ENCODE data around the gene MARCKSL1. TPM values are rescaled to one million over a fixed set of nuclear protein-coding genes. Genes with fewer than 3 reads are reported as not detected.

MARCKSL1 gene
- total and polyA plus RNA-seq, 2 of the 8 experiments (the other 6 are each of a cell fraction or from before 2014, with no cell fraction given): 536 to 558 TPM

GRCh38 chr1:32327204-32327603, 8.8 kb downstream of the MARCKSL1 start:
- no peak for DNase-seq (ENCODE audit: low read depth in 1 of 2, low spot score in 2 of 2)
- Histone ChIP-seq H2AFZ (ENCODE audit: low read length) (no peak overlapping the region), H4K20me1 (replicated peaks in 1 of 2; ENCODE audit: control insufficient read depth in 1 of 2, insufficient read depth in 2 of 2, low read length in 2 of 2) (peaks cover 0 to 8% of the 10 kb centered on the region in 2 experiments), H3K14ac (ENCODE audit: insufficient read length) (no peak overlapping the region), H3K4me3 (ENCODE audit: extremely low read depth in 1 of 4, insufficient read depth in 2 of 4, low read depth in 3 of 4, low read length in 4 of 4) (no peak overlapping the region), H4K91ac (replicated peaks; ENCODE audit: insufficient read length, low read length) (no peak overlapping the region), H3K18ac (ENCODE audit: extremely low read depth, low read length) (no peak overlapping the region), H2BK120ac (replicated peaks; ENCODE audit: low read depth, low read length) (no peak overlapping the region), H2AK5ac (ENCODE audit: low read depth, low read length) (no peak overlapping the region), H4K5ac (ENCODE audit: insufficient read length, low read depth, low read length) (no peak overlapping the region), H3K9me3 (ENCODE audit: insufficient read depth in 2 of 2, low read depth in 1 of 2, low read length in 1 of 2) (no peaks in the 10 kb centered on the region), H2BK15ac (ENCODE audit: low read length) (no peak overlapping the region), H3K9ac (replicated peaks in 1 of 4; ENCODE audit: extremely low read depth in 1 of 4, low read depth in 3 of 4, low read length in 3 of 4) (no peak overlapping the region), H3K23ac (ENCODE audit: insufficient read length) (no peak overlapping the region), H3K79me2 (ENCODE audit: control insufficient read depth in 1 of 2, insufficient read depth in 2 of 2, low read length in 2 of 2) (no peaks in the 10 kb centered on the region), H3K36me3 (ENCODE audit: control insufficient read depth in 2 of 4, insufficient read depth in 4 of 4, low read length in 3 of 4) (peaks cover 16 to 65% (median 36%) of the 10 kb centered on the region in 4 experiments; a peak in 7 of 8 replicates), H2BK12ac (ENCODE audit: low read depth, low read length) (no peak overlapping the region), H2BK5ac (ENCODE audit: low read depth, low read length) (no peak overlapping the region), H3K27me3 (replicated peaks in 1 of 4; ENCODE audit: control insufficient read depth in 3 of 4, extremely low read depth in 1 of 4, insufficient read depth in 3 of 4, low read length in 3 of 4) (no peaks in the 10 kb centered on the region), H3K4me1 (replicated peaks in 1 of 4; ENCODE audit: control insufficient read depth in 3 of 4, insufficient read depth in 4 of 4, low read length in 3 of 4) (peaks cover 0 to 6% (median 2%) of the 10 kb centered on the region in 4 experiments; a peak in 5 of 7 replicates), H3K4ac (replicated peaks; ENCODE audit: insufficient read length, low read depth, low read length) (no peak overlapping the region), H4K8ac (ENCODE audit: extremely low read depth, insufficient read depth, low read length) (no peak overlapping the region), H2BK20ac (ENCODE audit: low read length) (no peak overlapping the region), H3K79me1 (ENCODE audit: low read depth, low read length) (no peaks in the 10 kb centered on the region; the same call in 1 of the 2 replicates), H3K27ac (ENCODE audit: low read depth, low read length) (no peak overlapping the region), H3K23me2 (ENCODE audit: low read depth, low read length) (no peaks in the 10 kb centered on the region), H3K56ac (replicated peaks; ENCODE audit: insufficient read length, low read depth, low read length) (no peak overlapping the region), H3K4me2 (ENCODE audit: insufficient read depth in 1 of 2, low read depth in 2 of 2, low read length in 2 of 2) (no peak overlapping the region)
- no peak for FAIRE-seq
- WGBS, 2 experiments (ENCODE audit: extremely low coverage in 1 of 2, insufficient coverage in 1 of 2, insufficient read length in 1 of 2, insufficient replicate concordance in 2 of 2, low coverage in 1 of 2, low lambda C conversion rate in 2 of 2, missing lambda C conversion rate in 1 of 2): 97% methylated on average over 11 of the region's 11 CpGs; no CpG with 5 or more reads in 1 of the 2 experiments
- CTCF ChIA-PET (ENCODE audit: partially characterized antibody): no interaction called here
- POLR2A ChIA-PET (ENCODE audit: partially characterized antibody): interaction anchor here (1.2 to 13.4 kb wide), 4 partner anchors 9 to 111 kb away, joined by 3 to 321 read pairs (median 4); partner anchors contain the start of genes HDAC1 and MARCKSL1
- TF ChIP-seq EZH2 (IDR thresholded peaks at IDR 0.05; ENCODE audit: low read depth, low read length, severe bottlenecking) (no peak), CHD1 (IDR thresholded peaks at IDR 0.05; ENCODE audit: low read depth, low read length) (no peak), SIN3A (conservative IDR thresholded peaks at IDR 0.05 in 1 of 2, IDR thresholded peaks at IDR 0.05 in 1 of 2; ENCODE audit: low read depth in 1 of 2, low read length in 2 of 2) (no peak), FOSL1 (IDR thresholded peaks at IDR 0.05; ENCODE audit: insufficient read depth, low read depth, low read length) (no peak), RNF2 (IDR thresholded peaks at IDR 0.05; ENCODE audit: borderline replicate concordance, low read depth, low read length, missing control alignments, poor library complexity, severe bottlenecking) (no peak), TAF7 (optimal IDR thresholded peaks at IDR 0.05; ENCODE audit: borderline replicate concordance, low read depth, low read length) (no peak), CHD2 (IDR thresholded peaks at IDR 0.05; ENCODE audit: low read length) (no peak), TEAD4 (IDR thresholded peaks at IDR 0.05; ENCODE audit: low read depth, low read length) (no peak), SUZ12 (IDR thresholded peaks at IDR 0.05; ENCODE audit: low read length) (no peak), HDAC6 (IDR thresholded peaks at IDR 0.05; ENCODE audit: low read depth, low read length) (no peak), KDM4A (IDR thresholded peaks at IDR 0.05; ENCODE audit: low read depth, low read length, severe bottlenecking) (no peak), JUN (IDR thresholded peaks at IDR 0.05; ENCODE audit: low read depth, low read length) (no peak), ATF3 (IDR thresholded peaks at IDR 0.05; ENCODE audit: insufficient read depth, low read depth, low read length) (no peak)

Data from H1 (cell line).